ENCODE measurements around the gene ANAPC16.
"Not testable (repeated sequence)": the region's sequence is repeated elsewhere in the genome, so short reads cannot be mapped to it uniquely, and the experiment has no call there.

The ANAPC16 gene

GRCh38 chr10:72243822-72244437 lies 28.1 kb downstream of the ANAPC16 start:
- no peak for DNase-seq (ENCODE audit: low read depth in 2 of 2)

- DNase-seq (ENCODE audit: low read depth in 2 of 2): no peak
Measured at GRCh38 chr10:72244573-72245038, 28.8 kb downstream of the ANAPC16 start.

- no peak for DNase-seq (ENCODE audit: low read depth in 2 of 2)
Measured at GRCh38 chr10:72245949-72246525, 30.2 kb downstream of the ANAPC16 start.

GRCh38 chr10:72248468-72249151 lies 32.8 kb downstream of the ANAPC16 start:
- peak in 1 of 2 experiments; percentile 43 for DNase-seq (ENCODE audit: low read depth in 2 of 2)

GRCh38 chr10:72249176-72249862 lies 33.5 kb downstream of the ANAPC16 start:
- DNase-seq (ENCODE audit: low read depth in 2 of 2): not testable (repeated sequence)

GRCh38 chr10:72250666-72251065 lies 34.9 kb downstream of the ANAPC16 start:
- no peak for DNase-seq (ENCODE audit: low read depth in 2 of 2)

- DNase-seq (ENCODE audit: low read depth in 2 of 2): no peak
Measured at GRCh38 chr10:72251635-72252034, 35.8 kb downstream of the ANAPC16 start.

GRCh38 chr10:72252972-72253371 lies 37.2 kb downstream of the ANAPC16 start:
- DNase-seq (ENCODE audit: low read depth in 2 of 2): no peak

- no peak for DNase-seq (ENCODE audit: low read depth in 2 of 2)
Measured at GRCh38 chr10:72253578-72253977, 37.8 kb downstream of the ANAPC16 start.

- no peak for DNase-seq (ENCODE audit: low read depth in 2 of 2)
Measured at GRCh38 chr10:72254813-72255568, 39.2 kb downstream of the ANAPC16 start.

GRCh38 chr10:72255977-72256729 lies 40.3 kb downstream of the ANAPC16 start:
- DNase-seq (ENCODE audit: low read depth in 2 of 2): no peak

GRCh38 chr10:72257051-72257892 lies 41.5 kb downstream of the ANAPC16 start:
- no peak for DNase-seq (ENCODE audit: low read depth in 2 of 2)

- DNase-seq (ENCODE audit: low read depth in 2 of 2): no peak
Measured at GRCh38 chr10:72258617-72259016, 42.8 kb downstream of the ANAPC16 start.

- no peak for DNase-seq (ENCODE audit: low read depth in 2 of 2)
Measured at GRCh38 chr10:72259491-72260238, 43.9 kb downstream of the ANAPC16 start.

GRCh38 chr10:72260239-72260975 lies 44.6 kb downstream of the ANAPC16 start:
- DNase-seq (ENCODE audit: low read depth in 2 of 2): peak; percentile 71 to 87

- DNase-seq (ENCODE audit: low read depth in 2 of 2): no peak
Measured at GRCh38 chr10:72260976-72261783, 45.4 kb downstream of the ANAPC16 start.

- no peak for DNase-seq (ENCODE audit: low read depth in 2 of 2)
Measured at GRCh38 chr10:72261784-72262404, 46.1 kb downstream of the ANAPC16 start.

All from stimulated activated CD4-positive, alpha-beta T cell treated with anti-CD3 and anti-CD28 coated beads, Interleukin-12 subunit alpha, Interleukin-12 subunit beta, amount 100 ng/mL, for 24 hours (primary cell).